Neural cell (in vitro differentiated cells): Measurements from ENCODE around the gene KANK4. TPM values are rescaled to one million over a fixed set of nuclear protein-coding genes. Genes with fewer than 3 reads are reported as not detected.

Experiments
- H2AFZ ChIP-seq: fragments of 200-600, 300-800 bp; sonication (generic), shearing (Covaris generic); 2 replicates; pipeline ENCODE4 v1.6.0; 2014; ENCODE audit warnings: low read depth, mild to moderate bottlenecking, antibody characterized with exemption, low read length, moderate library complexity
- H3F3A ChIP-seq: fragments of 200-600 bp; shearing (Covaris generic); 2 replicates; pipeline ENCODE4 v1.6.1; 2016; ENCODE audit warnings: mild to moderate bottlenecking, moderate library complexity, mixed read lengths, antibody characterized with exemption, low read length; ENCODE audit not compliant: insufficient read depth, poor library complexity, severe bottlenecking
- H3K27ac ChIP-seq: fragments of 200-600, 300-800 bp; sonication (generic), shearing (Covaris generic); 2 replicates; pipeline ENCODE4 v1.5.1; 2014; ENCODE audit warnings: mild to moderate bottlenecking, low read length, moderate library complexity
- H3K27me3 ChIP-seq: fragments of 300-800, 200-600 bp; sonication (generic), shearing (Covaris generic); 2 replicates; pipeline ENCODE4 v1.6.0; 2014; ENCODE audit warnings: mild to moderate bottlenecking, low read depth, low read length, moderate library complexity; ENCODE audit not compliant: insufficient read depth
- H3K36me3 ChIP-seq: fragments of 300-800, 200-600 bp; sonication (generic), shearing (Covaris generic); 2 replicates; pipeline ENCODE4 v1.5.1; 2014; ENCODE audit warnings: mild to moderate bottlenecking, antibody characterized with exemption, low read length, moderate library complexity; ENCODE audit not compliant: insufficient read depth
- H3K4me2 ChIP-seq: fragments of 300-800, 200-600 bp; sonication (generic), shearing (Covaris generic); 2 replicates; pipeline ENCODE4 v1.6.0; 2014; ENCODE audit warnings: mild to moderate bottlenecking, low read length
- H3K4me3 ChIP-seq: fragments of 300-800, 200-600 bp; sonication (generic), shearing (Covaris generic); 2 replicates; pipeline ENCODE4 v1.5.1; 2014; ENCODE audit warnings: mild to moderate bottlenecking, low read length, moderate library complexity
- H3K79me2 ChIP-seq: fragments of 200-600 bp; shearing (Covaris generic); replicated peaks from 2 replicates; pipeline ENCODE4 v1.6.0; 2014; ENCODE audit warnings: mild to moderate bottlenecking, low read length, moderate library complexity; ENCODE audit not compliant: insufficient read depth
- H3K9ac ChIP-seq: fragments of 300-800, 200-600 bp; sonication (generic), shearing (Covaris generic); 2 replicates; pipeline ENCODE4 v1.6.1; 2016; ENCODE audit warnings: mild to moderate bottlenecking, low read length, mixed read lengths
- H3K9me2 ChIP-seq: fragments of 200-600 bp; shearing (Covaris generic); 2 replicates; pipeline ENCODE4 v1.6.1; 2016; ENCODE audit warnings: mild to moderate bottlenecking, low read length, mixed read lengths; ENCODE audit not compliant: insufficient read depth
- H3K9me3 ChIP-seq: fragments of 200-600, 300-800 bp; sonication (generic), shearing (Covaris generic); 2 replicates; pipeline ENCODE4 v1.6.1; 2016; ENCODE audit warnings: mild to moderate bottlenecking, mixed run types, low read length, moderate library complexity, mixed read lengths
- H4K20me1 ChIP-seq: fragments of 200-600 bp; shearing (Covaris generic); 2 replicates; pipeline ENCODE4 v1.6.1; 2016; ENCODE audit warnings: mild to moderate bottlenecking, mixed run types; ENCODE audit not compliant: insufficient read depth
- EP300 ChIP-seq: fragments of 450-650 bp; conservative IDR thresholded peaks from 2 replicates; pipeline ENCODE4 v1.6.1; 2014; ENCODE audit warnings: antibody characterized with exemption, mild to moderate bottlenecking, moderate library complexity; ENCODE audit not compliant: poor library complexity, severe bottlenecking
- EZH2 ChIP-seq: fragments of 200-600, 300-800 bp; shearing (Covaris generic), sonication (generic); IDR thresholded peaks from 2 replicates; pipeline ENCODE4 v1.6.1; 2014; ENCODE audit warnings: antibody characterized with exemption, low read length, borderline replicate concordance, mild to moderate bottlenecking; ENCODE audit not compliant: insufficient read depth, poor library complexity, severe bottlenecking
- MXI1 ChIP-seq: fragments of 450-650 bp; conservative IDR thresholded peaks from 2 replicates; pipeline ENCODE4 v1.6.1; 2014; ENCODE audit warnings: antibody characterized with exemption, mild to moderate bottlenecking; ENCODE audit not compliant: poor library complexity, severe bottlenecking
- POLR2AphosphoS5 ChIP-seq: IDR thresholded peaks from 2 replicates; pipeline ENCODE4 v1.6.1; 2012
- RAD21 ChIP-seq: fragments of 450-650 bp; conservative IDR thresholded peaks from 2 replicates; pipeline ENCODE4 v1.6.1; 2014; ENCODE audit warnings: antibody characterized with exemption, mild to moderate bottlenecking, moderate library complexity
- SMC3 ChIP-seq: fragments of 450-650 bp; conservative IDR thresholded peaks from 2 replicates; pipeline ENCODE4 v1.6.1; 2014; ENCODE audit warnings: antibody characterized with exemption, mild to moderate bottlenecking, moderate library complexity; ENCODE audit not compliant: poor library complexity
- TAF1 ChIP-seq: IDR thresholded peaks from 2 replicates; pipeline ENCODE4 v1.6.1; 2012; ENCODE audit warnings: low read depth
- polyA plus RNA-seq: library from polyadenylated mRNA; depleted of rRNA; stranded (reverse); fragments of >200 nt; gene quantifications from 2 replicates; pipeline ENCODE4 v1.2.3, GENCODE V29; 2014
- TF ChIP-seq, protein P1 (sequence below): fragments of 450-650 bp; IDR thresholded peaks from 2 replicates; pipeline ENCODE4 v1.5.1; 2014; ENCODE audit warnings: antibody characterized with exemption, mild to moderate bottlenecking, moderate library complexity; ENCODE audit not compliant: poor library complexity, severe bottlenecking
- TF ChIP-seq, protein P2 (sequence below): IDR thresholded peaks from 2 replicates; pipeline ENCODE4 v1.6.1; 2012; ENCODE audit warnings: borderline replicate concordance

KANK4 gene
- polyA plus RNA-seq, 1 donor from 2014 or later, result 0.25 TPM

DNA sequence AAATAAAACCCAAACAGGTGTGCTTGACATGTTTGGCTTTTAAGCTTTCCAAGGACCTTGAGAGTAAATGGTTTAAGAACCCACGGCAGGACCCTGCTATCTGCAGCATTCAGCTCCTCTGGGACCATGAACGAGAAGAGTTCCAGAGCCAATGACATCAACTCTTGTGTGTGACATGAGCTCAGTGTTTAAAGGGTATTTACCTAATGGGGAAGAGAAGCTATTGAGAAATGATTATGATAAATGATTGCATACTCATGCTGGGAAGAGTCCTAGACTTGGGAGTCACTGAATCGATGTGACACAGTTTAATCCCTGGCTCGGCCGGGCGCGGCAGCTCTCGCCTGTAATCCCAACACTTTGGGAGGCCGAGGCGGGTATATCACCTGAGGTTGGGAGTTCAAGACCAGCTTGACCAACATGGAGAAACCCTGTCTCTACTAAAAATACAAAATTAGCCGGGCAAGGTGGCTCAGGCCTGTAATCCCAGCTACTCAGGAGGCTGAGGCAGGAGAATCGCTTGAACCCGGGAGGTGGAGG, 55.4 kb downstream of the KANK4 start:
- Histone ChIP-seq H3K9me3 (no peaks in the 10 kb centered on the region), H3K4me3 (no peak overlapping the region), H3K79me2 (no peaks in the 10 kb centered on the region), H3K9me2 (no peaks in the 10 kb centered on the region), H3K27ac (no peak overlapping the region), H4K20me1 (no peaks in the 10 kb centered on the region), H3K27me3 (no peaks in the 10 kb centered on the region), H3F3A (no peaks in the 10 kb centered on the region), H3K4me2 (no peak overlapping the region), H3K9ac (no peak overlapping the region), H3K36me3 (no peaks in the 10 kb centered on the region), H2AFZ (no peak overlapping the region)
- TF ChIP-seq, protein P1, sequence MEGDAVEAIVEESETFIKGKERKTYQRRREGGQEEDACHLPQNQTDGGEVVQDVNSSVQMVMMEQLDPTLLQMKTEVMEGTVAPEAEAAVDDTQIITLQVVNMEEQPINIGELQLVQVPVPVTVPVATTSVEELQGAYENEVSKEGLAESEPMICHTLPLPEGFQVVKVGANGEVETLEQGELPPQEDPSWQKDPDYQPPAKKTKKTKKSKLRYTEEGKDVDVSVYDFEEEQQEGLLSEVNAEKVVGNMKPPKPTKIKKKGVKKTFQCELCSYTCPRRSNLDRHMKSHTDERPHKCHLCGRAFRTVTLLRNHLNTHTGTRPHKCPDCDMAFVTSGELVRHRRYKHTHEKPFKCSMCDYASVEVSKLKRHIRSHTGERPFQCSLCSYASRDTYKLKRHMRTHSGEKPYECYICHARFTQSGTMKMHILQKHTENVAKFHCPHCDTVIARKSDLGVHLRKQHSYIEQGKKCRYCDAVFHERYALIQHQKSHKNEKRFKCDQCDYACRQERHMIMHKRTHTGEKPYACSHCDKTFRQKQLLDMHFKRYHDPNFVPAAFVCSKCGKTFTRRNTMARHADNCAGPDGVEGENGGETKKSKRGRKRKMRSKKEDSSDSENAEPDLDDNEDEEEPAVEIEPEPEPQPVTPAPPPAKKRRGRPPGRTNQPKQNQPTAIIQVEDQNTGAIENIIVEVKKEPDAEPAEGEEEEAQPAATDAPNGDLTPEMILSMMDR, result no peak
- TF ChIP-seq RAD21 (no peak), MXI1 (no peak), EP300 (no peak), TAF1 (no peak), SMC3 (no peak), EZH2 (no peak), POLR2AphosphoS5 (no peak)
- TF ChIP-seq, protein P2, sequence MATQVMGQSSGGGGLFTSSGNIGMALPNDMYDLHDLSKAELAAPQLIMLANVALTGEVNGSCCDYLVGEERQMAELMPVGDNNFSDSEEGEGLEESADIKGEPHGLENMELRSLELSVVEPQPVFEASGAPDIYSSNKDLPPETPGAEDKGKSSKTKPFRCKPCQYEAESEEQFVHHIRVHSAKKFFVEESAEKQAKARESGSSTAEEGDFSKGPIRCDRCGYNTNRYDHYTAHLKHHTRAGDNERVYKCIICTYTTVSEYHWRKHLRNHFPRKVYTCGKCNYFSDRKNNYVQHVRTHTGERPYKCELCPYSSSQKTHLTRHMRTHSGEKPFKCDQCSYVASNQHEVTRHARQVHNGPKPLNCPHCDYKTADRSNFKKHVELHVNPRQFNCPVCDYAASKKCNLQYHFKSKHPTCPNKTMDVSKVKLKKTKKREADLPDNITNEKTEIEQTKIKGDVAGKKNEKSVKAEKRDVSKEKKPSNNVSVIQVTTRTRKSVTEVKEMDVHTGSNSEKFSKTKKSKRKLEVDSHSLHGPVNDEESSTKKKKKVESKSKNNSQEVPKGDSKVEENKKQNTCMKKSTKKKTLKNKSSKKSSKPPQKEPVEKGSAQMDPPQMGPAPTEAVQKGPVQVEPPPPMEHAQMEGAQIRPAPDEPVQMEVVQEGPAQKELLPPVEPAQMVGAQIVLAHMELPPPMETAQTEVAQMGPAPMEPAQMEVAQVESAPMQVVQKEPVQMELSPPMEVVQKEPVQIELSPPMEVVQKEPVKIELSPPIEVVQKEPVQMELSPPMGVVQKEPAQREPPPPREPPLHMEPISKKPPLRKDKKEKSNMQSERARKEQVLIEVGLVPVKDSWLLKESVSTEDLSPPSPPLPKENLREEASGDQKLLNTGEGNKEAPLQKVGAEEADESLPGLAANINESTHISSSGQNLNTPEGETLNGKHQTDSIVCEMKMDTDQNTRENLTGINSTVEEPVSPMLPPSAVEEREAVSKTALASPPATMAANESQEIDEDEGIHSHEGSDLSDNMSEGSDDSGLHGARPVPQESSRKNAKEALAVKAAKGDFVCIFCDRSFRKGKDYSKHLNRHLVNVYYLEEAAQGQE, result no peak

DNA sequence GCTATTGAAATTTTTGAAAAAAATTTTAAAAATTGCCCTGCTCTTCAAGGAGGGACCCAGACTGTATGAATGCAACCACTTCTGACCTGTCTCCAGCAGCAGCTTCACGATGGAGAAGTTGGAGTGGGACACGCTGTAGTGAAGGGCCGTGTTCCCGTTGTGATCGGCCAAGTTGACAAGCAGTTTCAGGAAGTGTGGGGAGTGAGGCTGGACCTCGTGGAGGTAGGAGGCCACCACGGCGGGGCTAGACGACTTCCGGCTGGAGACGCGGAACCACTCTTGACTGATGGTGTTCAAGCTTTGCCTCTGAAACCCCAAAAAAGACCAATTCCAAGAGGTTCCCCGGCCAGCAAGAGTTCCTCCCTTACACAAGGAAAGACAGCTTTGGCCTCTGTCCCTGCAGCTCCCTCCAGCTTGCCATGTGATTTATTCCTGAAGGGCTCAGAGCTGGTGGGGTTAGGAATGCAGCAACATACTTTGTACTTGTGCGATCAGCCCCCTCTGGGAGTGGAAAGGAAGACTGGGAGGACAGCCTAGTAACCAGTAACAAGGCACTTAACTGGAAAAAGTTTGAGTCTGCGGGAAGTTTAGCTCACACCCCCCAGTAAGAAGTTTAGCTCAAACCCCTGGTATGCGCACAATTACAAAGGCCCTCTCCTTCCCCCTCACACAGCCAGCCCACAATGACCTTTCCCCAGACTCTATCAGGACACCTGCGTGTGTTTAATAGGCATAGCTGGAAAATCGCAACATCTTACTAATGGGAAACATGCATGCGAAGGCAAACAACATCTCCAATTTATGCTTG, 56.0 kb downstream of the KANK4 start:
- Histone ChIP-seq H3K27ac (no peak overlapping the region), H3K27me3 (no peaks in the 10 kb centered on the region), H3K9me3 (no peaks in the 10 kb centered on the region), H3K36me3 (no peaks in the 10 kb centered on the region), H3K9me2 (no peaks in the 10 kb centered on the region), H3K4me3 (no peak overlapping the region), H3F3A (no peaks in the 10 kb centered on the region), H2AFZ (no peak overlapping the region), H3K9ac (no peak overlapping the region), H3K4me2 (no peak overlapping the region), H3K79me2 (no peaks in the 10 kb centered on the region), H4K20me1 (no peaks in the 10 kb centered on the region)
- TF ChIP-seq EP300 (no peak), RAD21 (no peak), TAF1 (no peak), SMC3 (no peak), EZH2 (no peak), POLR2AphosphoS5 (no peak), MXI1 (no peak)
- TF ChIP-seq, protein P1, result no peak
- TF ChIP-seq, protein P2, result no peak
